ENCODE data around the gene ADAMTS10. TPM values are rescaled to one million over a fixed set of nuclear protein-coding genes. Genes with fewer than 3 reads are reported as not detected.
"Not testable (repeated sequence)": the region's sequence is repeated elsewhere in the genome, so short reads cannot be mapped to it uniquely, and the experiment has no call there.

ADAMTS10 gene
- total RNA-seq, 1 donor from 2014 or later: 87.6 TPM

DNA sequence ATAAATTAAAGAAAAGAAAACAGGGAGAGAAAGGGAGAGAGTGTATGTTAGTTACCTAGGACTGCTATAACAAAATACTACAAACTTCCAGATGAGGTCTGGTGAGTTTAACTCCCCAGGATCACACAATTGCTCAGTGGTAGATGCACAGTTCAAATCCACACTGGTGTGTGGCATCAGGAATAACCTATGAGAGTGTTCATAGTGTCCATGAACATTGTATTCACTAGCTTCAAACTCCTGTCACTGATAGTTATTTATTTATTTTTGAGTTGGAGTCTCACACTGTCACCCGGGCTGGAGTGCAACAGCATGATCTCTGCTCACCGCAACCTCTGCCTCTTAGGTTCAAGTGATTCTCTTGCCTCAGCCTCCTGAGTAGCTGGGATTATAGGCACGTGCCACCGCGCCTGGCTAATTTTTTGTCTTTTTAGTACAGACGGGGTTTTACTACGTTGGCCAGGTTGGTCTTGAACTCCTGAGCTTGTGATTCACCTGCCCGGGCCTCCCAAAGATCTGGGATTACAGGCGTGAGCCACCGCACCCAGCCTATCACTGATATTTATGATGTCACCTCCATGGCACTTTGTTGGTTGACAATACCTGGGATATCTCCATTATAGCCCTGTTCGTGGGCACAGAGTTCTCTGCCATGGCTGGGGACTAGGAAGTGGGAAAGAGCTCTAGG, 19.6 kb upstream of the ADAMTS10 start, which contains the start of gene NFILZ:
NFILZ (plus strand) TSS at position 638 of the 688 bp plus-strand sequence. CDS start 46,133 bp downstream, outside the sequence.
- Mint-ChIP-seq H3K4me3 (ENCODE audit: unreplicated experiment) (no peak within 1 kb of the TSS), H3K27me3 (ENCODE audit: unreplicated experiment) (no peaks in the 10 kb centered on the region), H3K27ac (ENCODE audit: unreplicated experiment) (no peak within 1 kb of the TSS), H3K36me3 (ENCODE audit: unreplicated experiment) (no peaks in the 10 kb centered on the region), H3K9me3 (ENCODE audit: unreplicated experiment) (peaks cover 2% of the 10 kb centered on the region), H3K4me1 (ENCODE audit: low read depth, unreplicated experiment) (no peaks in the 10 kb centered on the region)
- TF ChIP-seq, protein P1, sequence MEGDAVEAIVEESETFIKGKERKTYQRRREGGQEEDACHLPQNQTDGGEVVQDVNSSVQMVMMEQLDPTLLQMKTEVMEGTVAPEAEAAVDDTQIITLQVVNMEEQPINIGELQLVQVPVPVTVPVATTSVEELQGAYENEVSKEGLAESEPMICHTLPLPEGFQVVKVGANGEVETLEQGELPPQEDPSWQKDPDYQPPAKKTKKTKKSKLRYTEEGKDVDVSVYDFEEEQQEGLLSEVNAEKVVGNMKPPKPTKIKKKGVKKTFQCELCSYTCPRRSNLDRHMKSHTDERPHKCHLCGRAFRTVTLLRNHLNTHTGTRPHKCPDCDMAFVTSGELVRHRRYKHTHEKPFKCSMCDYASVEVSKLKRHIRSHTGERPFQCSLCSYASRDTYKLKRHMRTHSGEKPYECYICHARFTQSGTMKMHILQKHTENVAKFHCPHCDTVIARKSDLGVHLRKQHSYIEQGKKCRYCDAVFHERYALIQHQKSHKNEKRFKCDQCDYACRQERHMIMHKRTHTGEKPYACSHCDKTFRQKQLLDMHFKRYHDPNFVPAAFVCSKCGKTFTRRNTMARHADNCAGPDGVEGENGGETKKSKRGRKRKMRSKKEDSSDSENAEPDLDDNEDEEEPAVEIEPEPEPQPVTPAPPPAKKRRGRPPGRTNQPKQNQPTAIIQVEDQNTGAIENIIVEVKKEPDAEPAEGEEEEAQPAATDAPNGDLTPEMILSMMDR (IDR thresholded peaks at IDR 0.05; ENCODE audit: partially characterized antibody, unreplicated experiment): no peak
- no peak for DNase-seq

DNA sequence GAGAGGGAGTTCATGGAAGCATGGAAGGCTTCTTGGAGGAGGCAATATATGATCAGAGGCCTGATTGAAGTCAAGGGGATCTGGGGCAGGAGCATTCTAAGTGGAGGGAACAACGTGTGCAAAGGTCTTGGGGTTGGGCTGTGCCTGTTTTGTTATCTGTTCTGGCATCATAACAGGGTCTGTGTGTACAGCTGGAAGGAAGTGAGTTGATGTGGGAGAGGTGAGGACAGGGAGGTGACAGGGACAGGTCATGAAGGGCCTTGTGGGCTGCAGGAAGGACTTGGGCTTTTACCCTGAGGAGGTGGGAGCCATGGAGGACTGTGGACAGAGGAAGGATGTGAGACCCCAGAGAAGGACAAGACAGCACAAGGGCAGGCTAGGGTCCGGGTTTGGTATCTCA, 18.7 kb upstream of the ADAMTS10 start:
- no peaks in the 10 kb centered on the region for H3K4me1 Mint-ChIP-seq (ENCODE audit: low read depth, unreplicated experiment)
- no peak overlapping the region for H3K4me3 Mint-ChIP-seq (ENCODE audit: unreplicated experiment)
- H3K27me3 Mint-ChIP-seq (ENCODE audit: unreplicated experiment): peaks cover 1% of the 10 kb centered on the region
- no peak overlapping the region for H3K27ac Mint-ChIP-seq (ENCODE audit: unreplicated experiment)
- TF ChIP-seq, protein P1 (IDR thresholded peaks at IDR 0.05; ENCODE audit: partially characterized antibody, unreplicated experiment): no peak
- no peak for DNase-seq
- peaks cover 2% of the 10 kb centered on the region for H3K9me3 Mint-ChIP-seq (ENCODE audit: unreplicated experiment)
- H3K36me3 Mint-ChIP-seq (ENCODE audit: unreplicated experiment): no peaks in the 10 kb centered on the region

DNA sequence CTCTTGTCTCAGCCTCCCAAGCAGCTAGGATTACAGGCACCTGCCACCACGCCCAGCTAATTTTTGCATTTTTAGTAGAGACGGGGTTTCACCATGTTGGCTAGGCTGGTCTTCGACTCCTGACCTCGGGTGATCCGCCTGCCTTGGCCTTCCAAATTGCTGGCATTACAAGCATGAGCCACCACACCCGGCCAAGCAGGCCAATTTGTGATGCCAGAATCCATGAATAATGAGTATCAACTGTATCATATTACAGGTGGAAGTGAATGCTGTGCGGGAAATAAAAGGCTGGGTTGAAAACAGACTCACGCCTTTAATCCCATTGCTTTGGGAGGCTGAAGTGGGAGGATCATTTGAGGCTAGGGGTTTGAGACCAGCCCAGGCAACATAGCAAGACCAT, 16.3 kb upstream of the ADAMTS10 start:
- Mint-ChIP-seq H3K36me3 (ENCODE audit: unreplicated experiment) (no peaks in the 10 kb centered on the region), H3K9me3 (ENCODE audit: unreplicated experiment) (peaks cover 2% of the 10 kb centered on the region), H3K4me3 (ENCODE audit: unreplicated experiment) (no peak overlapping the region), H3K27me3 (ENCODE audit: unreplicated experiment) (peaks cover 1% of the 10 kb centered on the region), H3K4me1 (ENCODE audit: low read depth, unreplicated experiment) (no peaks in the 10 kb centered on the region), H3K27ac (ENCODE audit: unreplicated experiment) (no peak overlapping the region)
- DNase-seq: no peak
- TF ChIP-seq, protein P1 (IDR thresholded peaks at IDR 0.05; ENCODE audit: partially characterized antibody, unreplicated experiment): no peak

DNA sequence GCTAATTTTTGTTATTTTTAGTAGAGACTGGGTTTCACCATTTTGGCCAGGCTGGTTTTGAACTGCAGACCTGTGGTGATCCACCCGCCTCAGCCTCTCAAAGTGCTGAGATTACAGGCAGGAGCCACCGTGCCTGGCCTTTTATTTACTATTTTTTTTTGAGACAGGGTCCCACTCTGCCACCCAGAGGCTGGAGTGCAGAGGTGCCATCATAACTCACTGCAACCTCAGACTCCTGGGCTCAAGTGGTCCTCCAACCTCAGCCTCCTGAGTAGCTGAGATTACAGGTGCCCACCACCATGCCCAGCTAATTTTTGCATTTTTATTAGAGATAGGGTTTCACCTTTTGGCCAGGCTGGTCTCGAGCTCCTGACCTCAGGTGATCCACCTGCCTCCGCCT, 12.4 kb upstream of the ADAMTS10 start:
- H3K9me3 Mint-ChIP-seq (ENCODE audit: unreplicated experiment); H3K27me3 Mint-ChIP-seq (ENCODE audit: unreplicated experiment); H3K4me1 Mint-ChIP-seq (ENCODE audit: low read depth, unreplicated experiment); H3K27ac Mint-ChIP-seq (ENCODE audit: unreplicated experiment); H3K4me3 Mint-ChIP-seq (ENCODE audit: unreplicated experiment); DNase-seq; H3K36me3 Mint-ChIP-seq (ENCODE audit: unreplicated experiment): not testable (repeated sequence)

DNA sequence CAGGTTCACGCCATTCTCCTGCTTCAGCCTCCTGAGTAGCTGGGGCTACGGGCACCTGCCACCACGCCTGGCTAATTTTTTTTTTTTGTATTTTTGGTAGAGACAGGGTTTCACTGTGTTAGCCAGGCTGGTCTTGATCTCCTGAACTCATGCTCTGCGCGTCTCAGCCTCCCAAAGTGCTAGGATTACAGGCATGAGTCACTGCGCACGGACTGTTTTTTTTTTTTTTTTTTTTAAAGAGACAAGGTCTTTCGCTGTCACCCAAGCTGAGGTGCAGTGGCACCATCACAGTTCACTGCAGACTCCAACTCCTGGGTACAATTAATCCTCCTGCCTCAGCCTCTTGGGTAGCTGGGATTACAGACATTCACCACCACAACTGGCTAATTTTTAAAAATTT, 8.2 kb upstream of the ADAMTS10 start:
- no peak for DNase-seq
- Mint-ChIP-seq H3K27me3 (ENCODE audit: unreplicated experiment) (peaks cover 4% of the 10 kb centered on the region), H3K9me3 (ENCODE audit: unreplicated experiment) (peaks cover 2% of the 10 kb centered on the region), H3K4me3 (ENCODE audit: unreplicated experiment) (no peak overlapping the region), H3K4me1 (ENCODE audit: low read depth, unreplicated experiment) (no peaks in the 10 kb centered on the region), H3K36me3 (ENCODE audit: unreplicated experiment) (no peaks in the 10 kb centered on the region), H3K27ac (ENCODE audit: unreplicated experiment) (no peak overlapping the region)
- TF ChIP-seq, protein P1 (IDR thresholded peaks at IDR 0.05; ENCODE audit: partially characterized antibody, unreplicated experiment): no peak
